H9 (cell line): ENCODE measurements around the gene NAIF1. TPM values are rescaled to one million over a fixed set of nuclear protein-coding genes. Genes with fewer than 3 reads are reported as not detected.

Source experiments
- DNase-seq: peaks from one replicate; pipeline ENCODE4 v3.0.0-alpha.2; 2017
- H2AFZ ChIP-seq: one replicate; pipeline ENCODE4 v1.6.1; 2013; ENCODE audit warnings: mild to moderate bottlenecking, low read length, control low read depth, moderate library complexity
- H2AK5ac ChIP-seq: 2 replicates; pipeline ENCODE4 v1.6.1; 2013; ENCODE audit warnings: low read length, control low read depth, mixed read lengths; ENCODE audit not compliant: insufficient read length
- H2BK120ac ChIP-seq: one replicate; pipeline ENCODE4 v1.6.1; 2013; ENCODE audit warnings: low read depth, mild to moderate bottlenecking, low read length, control low read depth, inconsistent platforms; ENCODE audit not compliant: poor library complexity, severe bottlenecking
- H2BK12ac ChIP-seq: 2 replicates; pipeline ENCODE4 v1.6.1; 2013; ENCODE audit warnings: low read length, control low read depth, mixed read lengths, low read depth; ENCODE audit not compliant: insufficient read length
- H2BK15ac ChIP-seq: 2 replicates; pipeline ENCODE4 v1.6.1; 2013; ENCODE audit warnings: low read depth, low read length, control low read depth
- H2BK20ac ChIP-seq: one replicate; pipeline ENCODE4 v1.6.1; 2013; ENCODE audit warnings: low read depth, mild to moderate bottlenecking, low read length, control low read depth, inconsistent platforms; ENCODE audit not compliant: poor library complexity, severe bottlenecking
- H2BK5ac ChIP-seq: 2 replicates; pipeline ENCODE4 v1.6.1; 2013; ENCODE audit warnings: low read length, control low read depth, mixed read lengths; ENCODE audit not compliant: insufficient read length
- H3K14ac ChIP-seq: 2 replicates; pipeline ENCODE4 v1.6.1; 2013; ENCODE audit warnings: low read length, control low read depth; ENCODE audit not compliant: insufficient read depth
- H3K18ac ChIP-seq: 2 replicates; pipeline ENCODE4 v1.6.1; 2013; ENCODE audit warnings: low read depth, mild to moderate bottlenecking, mixed read lengths, low read length, control low read depth; ENCODE audit not compliant: insufficient read length
- H3K23ac ChIP-seq: 2 replicates; pipeline ENCODE4 v1.6.1; 2013; ENCODE audit warnings: low read length, control low read depth, mixed read lengths, low read depth; ENCODE audit not compliant: insufficient read length
- H3K23me2 ChIP-seq: 2 replicates; pipeline ENCODE4 v1.6.1; 2013; ENCODE audit warnings: low read depth, mild to moderate bottlenecking, mixed read lengths, low read length, control low read depth; ENCODE audit not compliant: insufficient read length, poor library complexity, severe bottlenecking
- H3K27ac ChIP-seq: 2 replicates; pipeline ENCODE4 v1.5.1; 2013; ENCODE audit warnings: low read length, control low read depth, mixed read lengths, low read depth; ENCODE audit not compliant: insufficient read length
- H3K27me3 ChIP-seq: 2 replicates; pipeline ENCODE4 v1.6.1; 2013; ENCODE audit warnings: low read length, control low read depth, inconsistent platforms; ENCODE audit not compliant: insufficient read depth
- H3K4ac ChIP-seq: 2 replicates; pipeline ENCODE4 v1.6.1; 2013; ENCODE audit warnings: low read depth, mild to moderate bottlenecking, control low read depth, inconsistent platforms, low read length, moderate library complexity
- H3K4me1 ChIP-seq: 2 replicates; pipeline ENCODE4 v1.6.1; 2013; ENCODE audit warnings: low read length, control low read depth, inconsistent platforms; ENCODE audit not compliant: insufficient read depth
- H3K4me2 ChIP-seq: 2 replicates; pipeline ENCODE4 v1.6.1; 2013; ENCODE audit warnings: low read length, control low read depth, mixed read lengths; ENCODE audit not compliant: insufficient read length, insufficient read depth
- H3K56ac ChIP-seq: 2 replicates; pipeline ENCODE4 v1.6.1; 2013; ENCODE audit warnings: low read depth, mild to moderate bottlenecking, mixed read lengths, low read length, control low read depth; ENCODE audit not compliant: insufficient read length
- H3K79me1 ChIP-seq: 2 replicates; pipeline ENCODE4 v1.6.1; 2013; ENCODE audit warnings: low read depth, mild to moderate bottlenecking, moderate library complexity, low read length, control low read depth, inconsistent platforms; ENCODE audit not compliant: insufficient read depth, poor library complexity, severe bottlenecking
- H3K79me2 ChIP-seq: 2 replicates; pipeline ENCODE4 v1.6.1; 2013; ENCODE audit warnings: low read length, control low read depth, inconsistent platforms; ENCODE audit not compliant: insufficient read depth
- H3K9ac ChIP-seq: 2 replicates; pipeline ENCODE4 v1.6.1; 2013; ENCODE audit warnings: low read length, control low read depth, mixed read lengths; ENCODE audit not compliant: insufficient read length; ENCODE audit errors: extremely low read depth
- H3K9me3 ChIP-seq: one replicate; pipeline ENCODE4 v1.6.1; 2013; ENCODE audit warnings: low read depth, low read length, inconsistent platforms; ENCODE audit not compliant: control insufficient read depth
- H3T11ph ChIP-seq: one replicate; pipeline ENCODE4 v1.6.1; 2013; ENCODE audit warnings: mild to moderate bottlenecking, low read length, control low read depth, inconsistent platforms
- H4K20me1 ChIP-seq: one replicate; pipeline ENCODE4 v1.6.1; 2013; ENCODE audit not compliant: control insufficient read depth, insufficient read length, insufficient read depth
- H4K5ac ChIP-seq: 2 replicates; pipeline ENCODE4 v1.6.1; 2013; ENCODE audit warnings: low read depth, mild to moderate bottlenecking, mixed read lengths, low read length, control low read depth; ENCODE audit not compliant: insufficient read length
- H4K8ac ChIP-seq: replicated peaks from 2 replicates; pipeline ENCODE4 v1.6.1; 2013; ENCODE audit warnings: low read length, control low read depth, mixed read lengths, low read depth; ENCODE audit not compliant: insufficient read length
- H4K91ac ChIP-seq: 2 replicates; pipeline ENCODE4 v1.6.1; 2013; ENCODE audit warnings: low read depth, mild to moderate bottlenecking, moderate library complexity, mixed read lengths, low read length, control low read depth; ENCODE audit not compliant: insufficient read length
- H3K27ac Mint-ChIP-seq, 3 experiments: 2 replicates in 2 of 3; 3 replicates in 1 of 3; pipeline ENCODE4 v1.8.0; 2020 to 2021; ENCODE audit warnings: mixed read lengths in 3 of 3, mild to moderate bottlenecking in 1 of 3, moderate library complexity in 1 of 3
- H3K27me3 Mint-ChIP-seq: 2 replicates; pipeline ENCODE4 v1.8.0; 2021; ENCODE audit warnings: low read depth, mild to moderate bottlenecking, moderate library complexity, mixed read lengths
- H3K36me3 Mint-ChIP-seq, 3 experiments: 2 replicates in 2 of 3; 3 replicates in 1 of 3; pipeline ENCODE4 v1.8.0; 2020 to 2021; ENCODE audit warnings: low read depth in 3 of 3, mixed read lengths in 3 of 3; ENCODE audit not compliant: insufficient read depth in 1 of 3
- H3K4me1 Mint-ChIP-seq, 2 experiments: 2 replicates each; pipeline ENCODE4 v1.8.0; 2020; ENCODE audit warnings: mixed read lengths in 2 of 2
- H3K4me3 Mint-ChIP-seq, 2 experiments: 2 replicates in 1 of 2; 3 replicates in 1 of 2; pipeline ENCODE4 v1.8.0; 2020 to 2021; ENCODE audit warnings: mild to moderate bottlenecking in 2 of 2, mixed read lengths in 2 of 2, moderate library complexity in 1 of 2
- H3K9me3 Mint-ChIP-seq, 2 experiments: 2 replicates in 1 of 2; 3 replicates in 1 of 2; pipeline ENCODE4 v1.8.0; 2020; ENCODE audit warnings: mild to moderate bottlenecking in 2 of 2, mixed read lengths in 2 of 2, moderate library complexity in 1 of 2
- CTCF ChIP-seq: fragments of 200-600 bp; sonication (generic); conservative IDR thresholded peaks from 3 replicates; pipeline ENCODE4 v1.8.0; 2021; ENCODE audit warnings: antibody characterized with exemption, mild to moderate bottlenecking
- WGBS: extraction: QIAGEN DNeasy Blood & Tissue Kit; methylation state at CpG from one replicate; pipeline ENCODE4 v1.1.7; 2013; ENCODE audit warnings: missing lambda C conversion rate, low lambda C conversion rate, mixed read lengths; ENCODE audit not compliant: insufficient read length; ENCODE audit errors: extremely low coverage; 5-methylcytosine and 5-hydroxymethylcytosine counted together
- total RNA-seq: library from RNA; stranded (reverse); gene quantifications from 2 replicates; pipeline ENCODE4 v1.2.1, GENCODE V29; 2021

The NAIF1 gene
- total RNA-seq, 1 experiment from 2014 or later = 6.3 TPM

- no peaks in the 10 kb centered on the region for H3K4me1 ChIP-seq
- no peak overlapping the region for H3K4me3 Mint-ChIP-seq
- no peak overlapping the region for H2BK15ac ChIP-seq
- H3T11ph ChIP-seq = no peak overlapping the region
- no peaks in the 10 kb centered on the region for H3K79me1 ChIP-seq
- no peaks in the 10 kb centered on the region for H3K23me2 ChIP-seq
- H3K56ac ChIP-seq = no peak overlapping the region
- TF ChIP-seq CTCF = no peak
- no peaks in the 10 kb centered on the region for H3K27me3 Mint-ChIP-seq
- H3K23ac ChIP-seq = no peak overlapping the region
- no peak overlapping the region for H4K91ac ChIP-seq
- no peak overlapping the region for H3K4ac ChIP-seq
- H3K14ac ChIP-seq = no peak overlapping the region
- no peak overlapping the region for H3K27ac ChIP-seq
- H3K18ac ChIP-seq = no peak overlapping the region
- no peaks in the 10 kb centered on the region for H3K27me3 ChIP-seq
- no peak overlapping the region for H2AFZ ChIP-seq
- no peaks in the 10 kb centered on the region for H3K79me2 ChIP-seq
- no peak overlapping the region for H4K5ac ChIP-seq
- H2AK5ac ChIP-seq = no peak overlapping the region
- H3K4me1 Mint-ChIP-seq = peaks cover 8 to 11% of the 10 kb centered on the region in 2 experiments; a peak in 3 of 4 replicates
- H2BK5ac ChIP-seq = no peak overlapping the region
- H4K8ac ChIP-seq = no peak overlapping the region
- no peak overlapping the region for H3K4me2 ChIP-seq
- H3K9ac ChIP-seq = no peak overlapping the region
- no peaks in the 10 kb centered on the region for H4K20me1 ChIP-seq
- H2BK12ac ChIP-seq = no peak overlapping the region
- H3K27ac Mint-ChIP-seq = no peak overlapping the region
- H3K9me3 Mint-ChIP-seq = peaks cover 0 to 3% of the 10 kb centered on the region in 2 experiments; a peak in 1 of 5 replicates
- no CpG with 5 or more reads among the region's 26 CpGs for WGBS
- peaks cover 7 to 53% (median 10%) of the 10 kb centered on the region in 3 experiments; a peak in 6 of 7 replicates for H3K36me3 Mint-ChIP-seq
- no peak overlapping the region for H2BK120ac ChIP-seq
- H3K9me3 ChIP-seq = no peaks in the 10 kb centered on the region
- H2BK20ac ChIP-seq = no peak overlapping the region
- DNase-seq = no peak
Measured at GRCh38 chr9:128115187-128116103, 48.3 kb upstream of the NAIF1 start.
